Esophagus (tissue), 2 donors: ENCODE data around the gene CSTF2. TPM values are rescaled to one million over a fixed set of nuclear protein-coding genes. Genes with fewer than 3 reads are reported as not detected.

Source experiments
- H3K27ac ChIP-seq, 2 donors: one replicate each; pipeline ENCODE4 v1.5.1; 2013; ENCODE audit warnings: low read depth in 2 of 2, mild to moderate bottlenecking in 2 of 2, inconsistent platforms in 1 of 2, low read length in 1 of 2, moderate library complexity in 1 of 2
- H3K27me3 ChIP-seq, 2 donors: one replicate each; pipeline ENCODE4 v1.6.1; 2013; ENCODE audit warnings: low read length in 2 of 2, control low read depth in 1 of 2, mild to moderate bottlenecking in 1 of 2; ENCODE audit not compliant: insufficient read depth in 2 of 2, control insufficient read depth in 1 of 2
- H3K36me3 ChIP-seq, 2 donors: one replicate each; pipeline ENCODE4 v1.6.1; 2013; ENCODE audit warnings: low read length in 1 of 2; ENCODE audit not compliant: control insufficient read depth in 2 of 2, insufficient read depth in 2 of 2
- H3K4me1 ChIP-seq, 2 donors: one replicate each; pipeline ENCODE4 v1.6.1; 2013; ENCODE audit warnings: low read length in 1 of 2; ENCODE audit not compliant: control insufficient read depth in 2 of 2, insufficient read depth in 2 of 2
- H3K4me3 ChIP-seq, 2 donors: one replicate each; pipeline ENCODE4 v1.5.1; 2013; ENCODE audit warnings: low read length in 2 of 2, mild to moderate bottlenecking in 2 of 2, low read depth in 1 of 2, moderate library complexity in 1 of 2
- H3K9me3 ChIP-seq, 2 donors: one replicate each; pipeline ENCODE4 v1.6.1; 2013; ENCODE audit warnings: mild to moderate bottlenecking in 2 of 2, low read depth in 1 of 2, low read length in 1 of 2, moderate library complexity in 1 of 2; ENCODE audit not compliant: control insufficient read depth in 2 of 2, insufficient read depth in 1 of 2
- WGBS, 2 donors: extraction: QIAGEN DNeasy Blood & Tissue Kit; methylation state at CpG; one replicate each; pipeline ENCODE4 v1.1.7; 2013; 5-methylcytosine and 5-hydroxymethylcytosine counted together
- polyA plus RNA-seq, 2 donors: library from polyadenylated mRNA; stranded (reverse); fragments of 200-250 nt; gene quantifications; one replicate each; pipeline ENCODE4 v1.2.3, GENCODE V29; 2013
- donor health status: healthy with polysubstance abuse.
- donor health status: Bipolar disorder and iron deficiency.

CSTF2 gene
- polyA plus RNA-seq, 2 donors, result 12.1 to 21.5 TPM

- WGBS, 2 donors, result 59 to 67% methylated on average over 2 of the region's 2 CpGs
- H3K27ac ChIP-seq, result no peak overlapping the region
- no peaks in the 10 kb centered on the region for H3K9me3 ChIP-seq
- H3K4me3 ChIP-seq, result no peak overlapping the region
- H3K27me3 ChIP-seq, result no peaks in the 10 kb centered on the region
- H3K36me3 ChIP-seq, result no peaks in the 10 kb centered on the region
- H3K4me1 ChIP-seq, result peaks cover 0 to 2% of the 10 kb centered on the region in 2 donors
These were observed 48.1 kb downstream of the CSTF2 start for GRCh38 chrX:100868273-100868672.

GRCh38 chrX:100870527-100870926 lies 50.3 kb downstream of the CSTF2 start:
- H3K36me3 ChIP-seq, result no peaks in the 10 kb centered on the region
- no peak overlapping the region for H3K4me3 ChIP-seq
- no peaks in the 10 kb centered on the region for H3K4me1 ChIP-seq
- H3K27me3 ChIP-seq, result no peaks in the 10 kb centered on the region
- no peaks in the 10 kb centered on the region for H3K9me3 ChIP-seq
- H3K27ac ChIP-seq, result no peak overlapping the region
- WGBS, 2 donors, result 71 to 73% methylated on average over 5 of the region's 5 CpGs

- Histone ChIP-seq H3K36me3 (no peaks in the 10 kb centered on the region), H3K4me3 (no peak overlapping the region), H3K9me3 (no peaks in the 10 kb centered on the region), H3K4me1 (no peaks in the 10 kb centered on the region), H3K27me3 (no peaks in the 10 kb centered on the region), H3K27ac (no peak overlapping the region)
- WGBS, 2 donors, result 58 to 78% methylated on average over 9 of the region's 9 CpGs
These were observed 51.7 kb downstream of the CSTF2 start for GRCh38 chrX:100871594-100872560.

- 44 to 71% methylated on average over 2 of the region's 2 CpGs for WGBS, 2 donors
- Histone ChIP-seq H3K27me3 (no peaks in the 10 kb centered on the region), H3K9me3 (no peaks in the 10 kb centered on the region), H3K27ac (no peak within 1 kb of the TSS), H3K4me3 (no peak within 1 kb of the TSS), H3K36me3 (no peaks in the 10 kb centered on the region), H3K4me1 (no peaks in the 10 kb centered on the region)
These were observed 54.1 kb downstream of the CSTF2 start, which contains the start of gene NOX1 for GRCh38 chrX:100874325-100874724. Gene NOX1 (minus strand): TSS chrX:100874359. CDS start chrX:100874139, 220 bp downstream.

- no peaks in the 10 kb centered on the region for H3K4me1 ChIP-seq
- WGBS, 2 donors, result 40 to 61% methylated on average over 2 of the region's 2 CpGs
- H3K9me3 ChIP-seq, result no peaks in the 10 kb centered on the region
- H3K4me3 ChIP-seq, result no peak overlapping the region
- no peaks in the 10 kb centered on the region for H3K27me3 ChIP-seq
- no peaks in the 10 kb centered on the region for H3K36me3 ChIP-seq
- H3K27ac ChIP-seq, result no peak overlapping the region
These were observed 60.2 kb downstream of the CSTF2 start for GRCh38 chrX:100880368-100880767.

GRCh38 chrX:100883654-100884053 lies 63.5 kb downstream of the CSTF2 start:
- H3K27ac ChIP-seq, result no peak overlapping the region
- WGBS, 2 donors, result 41% methylated on average over 4 of the region's 4 CpGs
- H3K36me3 ChIP-seq, result no peaks in the 10 kb centered on the region
- no peaks in the 10 kb centered on the region for H3K9me3 ChIP-seq
- H3K27me3 ChIP-seq, result no peaks in the 10 kb centered on the region
- H3K4me1 ChIP-seq, result no peaks in the 10 kb centered on the region
- H3K4me3 ChIP-seq, result no peak overlapping the region

Other genes starting within 250 kb of the CSTF2 start
- gene TNMD, start 235.5 kb upstream of the CSTF2 start, polyA plus RNA-seq, result under 1 TPM in 1 of 2 donors, not detected in 1; 0.33 TPM
- 10 to 100 TPM; 50.1 to 55.4 TPM for gene TSPAN6, start 183.6 kb upstream of the CSTF2 start, polyA plus RNA-seq
- gene SRPX2, start 176.2 kb upstream of the CSTF2 start, polyA plus RNA-seq, result 10 to 100 TPM; 16.0 to 39.7 TPM
- gene SYTL4, start 88.3 kb upstream of the CSTF2 start, polyA plus RNA-seq, result 1 to 10 TPM; 6.2 to 6.7 TPM
- under 1 TPM; 0.02 to 0.10 TPM for gene NOX1, start 54.0 kb downstream of the CSTF2 start, polyA plus RNA-seq
- 1 to 10 TPM; 1.5 to 2.6 TPM for gene XKRX, start 108.5 kb downstream of the CSTF2 start, polyA plus RNA-seq
- gene ARL13A, start 149.3 kb downstream of the CSTF2 start, polyA plus RNA-seq, result not detected
- 10 to 100 TPM in 1 of 2 donors, 1 to 10 TPM in 1; 7.4 to 11.1 TPM for gene TRMT2B, start 231.7 kb downstream of the CSTF2 start, polyA plus RNA-seq